IPS DF 19.7 (cell line): Measurements from ENCODE around the gene RALGAPA2.
"Not testable (repeated sequence)": the region's sequence is repeated elsewhere in the genome, so short reads cannot be mapped to it uniquely, and the experiment has no call there.

Experiments used
- DNase-seq: peaks from one replicate; pipeline ENCODE4 v3.0.0-alpha.2; 2013; ENCODE audit warnings: low read depth, low spot score

The RALGAPA2 gene

DNA sequence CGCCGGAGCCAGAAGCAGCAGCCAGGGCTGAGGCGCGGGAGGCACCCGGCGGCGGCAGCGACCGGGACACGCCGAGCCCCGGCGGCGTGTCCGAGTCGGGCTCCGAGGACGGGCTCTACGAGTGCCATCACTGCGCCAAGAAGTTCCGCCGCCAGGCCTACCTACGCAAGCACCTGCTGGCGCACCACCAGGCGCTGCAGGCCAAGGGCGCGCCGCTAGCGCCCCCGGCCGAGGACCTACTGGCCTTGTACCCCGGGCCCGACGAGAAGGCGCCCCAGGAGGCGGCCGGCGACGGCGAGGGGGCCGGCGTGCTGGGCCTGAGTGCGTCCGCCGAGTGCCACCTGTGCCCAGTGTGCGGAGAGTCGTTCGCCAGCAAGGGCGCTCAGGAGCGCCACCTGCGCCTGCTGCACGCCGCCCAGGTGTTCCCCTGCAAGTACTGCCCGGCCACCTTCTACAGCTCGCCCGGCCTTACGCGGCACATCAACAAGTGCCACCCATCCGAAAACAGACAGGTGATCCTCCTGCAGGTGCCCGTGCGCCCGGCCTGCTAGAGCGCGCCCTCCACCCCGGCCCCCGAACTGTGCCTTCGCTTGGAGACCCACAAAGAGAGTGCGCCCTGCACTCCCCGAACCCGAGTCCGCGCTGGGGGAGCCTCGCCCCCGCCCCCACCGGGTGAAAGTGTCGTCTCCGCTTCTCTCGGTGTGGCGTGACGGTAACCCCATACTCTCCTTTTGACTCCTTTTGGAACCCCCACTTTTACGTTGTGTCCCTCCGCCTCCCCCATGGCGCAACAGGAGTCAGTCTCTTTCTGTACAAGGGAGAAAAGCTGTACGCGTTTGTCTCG, 343.0 kb downstream of the RALGAPA2 start:
- DNase-seq = no peak

DNA sequence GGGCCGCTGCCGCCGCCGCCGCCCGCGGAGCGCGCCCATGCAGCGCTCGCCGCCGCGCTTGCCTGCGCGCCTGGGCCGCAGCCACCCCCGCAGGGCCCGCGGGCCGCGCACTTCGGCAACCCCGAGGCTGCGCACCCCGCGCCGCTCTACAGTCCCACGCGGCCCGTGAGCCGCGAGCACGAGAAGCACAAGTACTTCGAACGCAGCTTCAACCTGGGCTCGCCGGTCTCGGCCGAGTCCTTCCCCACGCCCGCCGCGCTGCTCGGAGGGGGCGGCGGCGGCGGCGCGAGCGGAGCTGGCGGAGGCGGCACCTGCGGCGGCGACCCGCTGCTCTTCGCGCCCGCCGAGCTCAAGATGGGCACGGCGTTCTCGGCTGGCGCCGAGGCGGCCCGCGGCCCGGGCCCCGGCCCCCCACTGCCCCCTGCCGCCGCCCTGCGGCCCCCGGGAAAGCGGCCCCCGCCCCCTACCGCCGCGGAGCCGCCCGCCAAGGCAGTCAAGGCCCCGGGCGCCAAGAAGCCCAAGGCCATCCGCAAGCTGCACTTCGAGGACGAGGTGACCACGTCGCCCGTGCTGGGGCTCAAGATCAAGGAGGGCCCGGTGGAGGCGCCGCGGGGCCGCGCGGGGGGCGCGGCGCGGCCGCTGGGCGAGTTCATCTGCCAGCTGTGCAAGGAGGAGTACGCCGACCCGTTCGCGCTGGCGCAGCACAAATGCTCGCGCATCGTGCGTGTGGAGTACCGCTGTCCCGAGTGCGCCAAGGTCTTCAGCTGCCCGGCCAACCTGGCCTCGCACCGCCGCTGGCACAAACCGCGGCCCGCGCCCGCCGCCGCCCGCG, 343.8 kb downstream of the RALGAPA2 start:
- no peak for DNase-seq

DNA sequence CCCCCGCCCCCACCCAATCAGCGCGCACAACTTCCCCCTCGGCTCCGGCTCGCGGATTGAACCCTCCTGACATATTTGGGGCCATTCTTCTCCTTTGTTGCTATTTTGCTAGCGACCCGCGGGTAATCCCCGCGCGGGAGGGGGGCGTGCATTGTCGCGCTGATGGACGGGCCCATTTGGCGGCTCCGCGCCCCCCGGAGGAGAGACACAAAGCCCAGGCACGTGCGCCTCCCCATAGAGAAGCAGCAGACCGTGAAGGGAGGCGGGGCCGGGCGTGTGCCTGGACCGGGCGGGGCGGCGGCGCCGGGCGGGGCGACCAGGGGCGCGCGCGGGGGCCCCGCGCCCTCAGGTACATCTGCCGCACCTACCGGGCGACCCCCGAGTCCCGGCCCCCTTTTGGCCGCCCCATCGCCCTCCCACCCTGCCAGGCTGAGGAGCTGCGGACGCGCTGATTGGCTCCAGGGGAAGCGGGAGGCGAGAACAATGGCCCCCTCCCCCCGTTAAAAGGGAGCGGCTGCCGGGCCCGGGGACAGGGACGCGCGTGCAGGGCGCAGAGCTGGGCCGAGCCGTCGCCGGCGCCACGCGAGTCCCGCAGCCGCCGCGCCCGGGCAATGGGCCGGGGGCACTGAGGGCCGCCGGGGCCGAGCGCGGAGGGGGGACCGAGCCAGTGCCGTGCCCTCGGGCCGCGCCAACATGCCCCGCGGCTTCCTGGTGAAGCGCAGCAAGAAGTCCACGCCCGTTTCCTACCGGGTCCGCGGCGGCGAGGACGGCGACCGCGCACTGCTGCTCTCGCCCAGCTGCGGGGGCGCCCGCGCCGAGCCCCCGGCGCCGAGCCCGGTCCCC, 344.6 kb downstream of the RALGAPA2 start, which contains the start of gene INSM1:
Gene INSM1 (plus strand): TSS at position 530 of the 843 bp plus-strand sequence. CDS start 164 bp downstream, at position 694.
- no peak for DNase-seq

DNA sequence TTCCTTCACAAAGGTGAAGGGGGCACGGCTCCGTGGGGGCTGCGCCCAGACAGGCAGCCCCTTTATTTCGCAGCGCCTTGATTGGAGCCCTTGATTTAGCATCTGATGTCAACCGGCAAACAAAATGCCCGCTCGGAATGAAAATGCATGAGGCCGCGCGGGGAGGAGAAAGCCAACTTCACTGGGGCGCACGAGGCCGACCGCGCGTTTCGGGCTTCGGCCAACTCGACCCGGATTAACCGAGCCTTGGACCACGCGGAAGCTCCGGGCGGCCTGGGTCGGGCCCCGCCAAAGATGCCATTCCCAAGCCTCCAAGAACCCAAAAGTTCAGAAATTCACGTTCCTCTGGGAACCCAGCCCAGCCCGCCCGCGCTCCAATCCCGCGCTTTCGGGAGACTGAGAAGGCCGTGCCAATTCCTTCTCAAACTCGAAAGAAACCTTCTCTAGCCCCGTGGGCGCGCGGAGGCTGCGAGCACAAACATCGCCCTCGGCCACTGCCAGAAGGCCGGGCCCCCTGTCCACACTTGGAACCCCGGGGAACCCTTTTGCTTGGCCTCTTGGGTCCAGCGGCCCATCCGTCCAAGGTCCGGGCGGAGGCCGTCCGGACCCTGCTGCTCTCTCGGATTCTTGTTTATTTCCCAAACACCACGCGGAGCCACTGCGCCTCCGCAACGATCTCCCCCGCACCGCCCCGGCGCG, 345.4 kb downstream of the RALGAPA2 start:
- no peak for DNase-seq

DNA sequence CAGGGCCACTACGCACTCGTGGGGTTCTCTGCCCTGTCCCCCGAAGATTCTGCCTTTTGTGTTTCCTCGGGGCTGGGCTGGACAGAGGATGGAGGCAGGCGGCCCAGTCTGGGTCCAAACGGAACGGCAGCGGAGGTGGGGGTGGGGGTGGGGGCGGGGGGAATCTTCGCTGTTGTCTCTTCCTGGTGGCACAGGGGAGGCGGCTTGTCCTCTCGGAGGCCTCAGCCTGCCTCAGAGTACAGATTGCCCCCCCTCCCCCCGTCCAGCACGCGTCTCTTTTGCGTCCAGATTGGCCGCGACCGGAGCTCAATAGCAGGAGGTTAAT, 345.9 kb downstream of the RALGAPA2 start:
- DNase-seq = no peak

DNA sequence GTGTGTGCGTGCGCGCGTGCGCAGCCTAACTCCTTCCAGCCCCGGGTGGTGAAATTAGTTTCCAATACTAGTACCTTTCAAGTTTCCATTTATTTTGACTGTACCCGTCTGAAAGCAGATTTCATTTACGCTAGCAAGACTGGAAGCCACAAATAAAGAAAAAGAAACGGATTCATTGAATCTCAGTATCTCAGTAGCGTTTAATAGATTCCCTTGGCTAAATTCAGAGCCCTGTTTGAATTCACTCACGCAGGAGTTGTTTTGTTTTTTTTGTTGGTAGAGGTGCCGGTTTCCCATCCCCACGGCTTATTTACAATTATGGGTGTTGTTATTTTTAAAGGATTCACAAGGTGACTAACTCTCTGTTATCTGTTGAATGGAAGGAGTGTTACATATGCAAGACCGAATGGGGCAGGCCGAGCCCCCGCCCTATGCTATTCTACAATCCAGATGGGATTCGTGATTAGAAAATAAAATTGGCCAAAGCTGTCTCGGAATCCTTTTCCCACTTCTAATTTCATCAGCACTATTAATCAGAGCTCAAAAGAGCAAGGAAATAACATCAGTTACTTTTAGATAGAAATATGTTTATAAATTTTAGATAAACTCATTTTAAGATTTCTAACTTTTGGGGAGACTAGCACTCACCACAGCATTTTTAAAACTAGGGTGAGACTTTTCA, 346.8 kb downstream of the RALGAPA2 start:
- no peak for DNase-seq

DNA sequence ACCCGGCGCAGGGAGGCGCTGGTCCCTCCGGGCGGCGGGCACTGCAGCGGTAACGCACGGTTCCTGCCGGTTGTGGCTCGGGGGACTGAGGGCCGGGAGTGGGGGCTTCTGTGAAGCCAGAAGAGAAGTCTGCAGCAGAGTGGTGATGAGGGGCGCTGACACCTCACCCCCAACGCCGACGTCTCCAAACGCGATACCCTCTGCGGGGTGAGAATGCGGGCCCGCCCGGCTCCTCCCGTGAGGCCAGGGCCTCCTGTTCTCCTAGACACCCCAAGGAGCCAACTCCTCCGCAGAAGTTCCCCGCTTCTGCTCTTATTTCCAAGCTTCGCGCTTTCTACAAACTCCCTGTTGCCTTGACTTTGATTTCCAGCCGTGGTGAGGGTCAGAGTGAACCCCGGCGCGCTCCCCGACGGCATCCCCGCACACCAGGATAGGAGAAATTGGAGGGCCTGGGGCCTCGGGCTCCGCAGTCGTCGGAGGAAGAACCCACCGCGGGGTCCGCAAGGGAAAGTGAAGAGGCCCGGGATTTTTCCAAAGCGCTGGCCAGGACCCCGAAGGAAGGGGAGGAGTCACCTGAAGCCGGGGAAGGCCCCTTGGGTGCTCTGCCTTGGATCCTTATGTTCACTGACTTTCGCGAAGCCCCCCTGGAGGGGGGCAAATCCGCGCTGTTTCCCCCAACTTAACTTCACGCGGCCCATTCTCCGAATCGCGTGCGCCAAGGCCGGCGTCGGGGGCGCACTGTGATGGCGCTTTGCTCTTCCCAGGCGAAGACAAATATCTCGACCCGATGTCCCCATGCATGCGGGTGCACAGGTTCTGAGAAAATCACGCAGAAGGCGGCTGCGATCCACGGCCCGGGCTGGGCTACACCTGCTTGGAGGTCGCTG, 347.6 kb downstream of the RALGAPA2 start:
- no peak for DNase-seq

DNA sequence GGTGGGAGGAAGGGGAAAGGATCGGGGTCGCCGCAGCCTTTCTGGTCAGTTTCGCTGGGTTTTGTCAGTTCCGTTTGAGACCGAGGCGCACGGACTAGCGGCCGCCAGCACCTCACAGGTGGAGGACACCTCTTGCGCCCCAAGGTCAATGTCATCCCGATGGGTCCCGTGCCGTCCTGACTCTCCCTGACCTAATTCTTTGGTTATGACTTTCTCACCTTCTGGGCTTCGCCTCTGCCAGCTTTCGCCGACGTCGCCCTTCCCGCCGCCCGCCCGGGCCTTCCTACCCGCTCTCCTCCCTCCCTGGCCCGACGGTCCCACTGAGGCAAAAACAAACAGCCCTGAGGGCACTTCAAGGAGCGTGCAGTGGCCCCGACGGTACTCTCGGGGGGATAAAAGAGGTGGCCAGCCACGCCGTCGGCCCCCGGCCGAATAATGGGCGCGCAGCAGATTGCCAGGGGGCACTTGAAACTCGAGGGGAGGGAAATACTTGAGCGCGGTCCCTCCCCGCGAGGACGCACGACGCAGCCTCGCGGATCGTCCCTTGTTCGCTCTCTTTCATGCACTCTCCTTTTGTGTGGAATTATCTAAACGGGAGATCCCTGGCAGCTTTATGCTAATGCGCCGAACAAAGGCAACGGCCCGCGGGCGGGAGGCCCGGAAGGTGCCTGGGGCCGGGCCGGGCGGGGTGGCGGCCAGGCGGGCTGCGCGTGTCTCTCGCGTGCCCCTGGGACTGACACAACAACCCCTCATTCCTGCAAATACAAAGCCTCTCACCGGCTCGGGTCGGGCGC, 348.4 kb downstream of the RALGAPA2 start:
- no peak for DNase-seq

DNA sequence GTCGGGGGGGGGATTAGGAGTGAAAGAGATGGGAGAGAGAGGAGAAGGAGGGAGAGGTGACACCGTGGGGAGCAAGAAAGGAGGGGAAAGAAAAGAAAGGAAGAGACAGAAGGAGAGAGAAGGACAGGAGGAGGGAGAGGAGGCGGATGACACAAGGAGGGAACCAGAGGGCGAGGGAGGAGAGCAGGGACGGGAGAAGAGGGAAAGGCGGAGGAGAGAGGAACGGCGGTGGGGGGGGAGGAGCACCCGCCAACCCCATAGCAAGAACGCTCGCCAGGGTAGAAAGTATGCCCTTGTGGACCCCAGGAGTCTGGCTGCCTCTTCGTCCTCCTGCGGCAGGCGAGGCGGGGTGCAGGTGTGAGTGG, 349.0 kb downstream of the RALGAPA2 start:
- DNase-seq = no peak

DNA sequence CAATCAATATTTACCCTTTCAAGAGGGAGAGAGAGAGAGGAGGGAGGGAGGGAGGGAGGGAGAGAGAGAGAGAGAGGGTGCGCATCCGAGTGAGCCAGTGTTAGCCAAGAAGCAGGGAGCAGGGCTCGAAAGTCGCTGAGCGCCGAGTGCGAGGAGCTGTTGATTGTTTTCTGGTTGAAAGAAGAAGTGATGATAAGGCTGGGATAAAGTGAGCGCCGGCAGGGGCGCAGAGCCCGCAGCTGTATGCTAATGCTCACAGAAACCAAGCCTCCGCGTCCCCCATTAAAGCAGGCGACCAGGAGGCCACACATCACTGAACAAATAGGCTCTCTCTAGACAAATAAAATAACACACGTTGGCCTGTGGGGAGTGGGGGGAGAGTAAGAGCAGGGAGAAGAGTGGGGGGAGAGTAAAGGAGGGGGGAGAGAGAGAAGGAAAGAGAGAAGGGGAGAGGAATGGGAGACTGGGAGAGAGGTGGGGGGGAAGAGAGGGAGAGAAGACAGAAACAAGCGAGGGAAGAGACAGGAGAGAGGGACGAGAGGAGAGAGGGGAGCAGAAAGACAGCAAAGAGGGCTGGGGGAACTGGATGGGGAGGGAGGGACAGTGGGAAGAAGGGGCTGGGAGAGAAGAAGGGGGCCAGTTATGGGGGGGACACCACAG, 349.5 kb downstream of the RALGAPA2 start:
- no peak for DNase-seq

DNA sequence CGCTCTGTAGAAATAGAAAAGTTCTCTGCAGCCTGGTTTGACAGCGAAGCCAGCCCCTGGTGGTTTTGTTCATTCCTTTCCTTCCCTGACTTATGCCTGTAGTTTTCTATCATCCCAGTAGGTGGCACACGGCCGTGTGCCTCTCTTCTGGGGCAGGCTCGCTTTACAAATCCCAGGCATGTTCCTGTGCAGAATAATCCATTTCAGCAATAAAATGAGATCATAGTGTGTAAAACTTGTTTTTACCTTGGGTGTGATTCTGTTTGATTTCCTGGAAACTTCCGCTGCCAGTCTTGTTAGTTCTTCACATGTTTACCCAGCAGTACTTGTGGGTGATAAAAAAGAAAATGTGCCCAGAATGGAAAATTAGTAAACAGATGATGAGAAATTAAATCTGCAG, 352.0 kb downstream of the RALGAPA2 start:
- no peak for DNase-seq

DNA sequence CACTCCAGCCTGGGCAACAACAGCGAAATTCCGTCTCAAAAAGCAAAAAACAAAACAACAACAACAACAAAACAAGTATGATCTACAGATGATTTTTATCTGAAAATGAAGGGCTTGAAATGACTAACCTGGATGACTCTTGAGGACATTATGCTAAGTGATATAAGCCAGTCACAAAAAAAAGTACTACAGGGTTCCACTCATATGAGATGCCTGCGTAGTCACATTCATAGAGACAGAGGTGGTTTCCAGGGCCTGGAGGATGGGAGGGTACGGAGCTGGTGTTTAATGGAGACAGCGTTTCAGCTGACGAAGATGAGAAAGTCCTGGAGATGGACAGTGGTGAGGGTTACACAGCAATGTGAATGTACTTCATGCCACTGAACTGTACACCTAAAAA, 352.8 kb downstream of the RALGAPA2 start:
- DNase-seq = no peak

DNA sequence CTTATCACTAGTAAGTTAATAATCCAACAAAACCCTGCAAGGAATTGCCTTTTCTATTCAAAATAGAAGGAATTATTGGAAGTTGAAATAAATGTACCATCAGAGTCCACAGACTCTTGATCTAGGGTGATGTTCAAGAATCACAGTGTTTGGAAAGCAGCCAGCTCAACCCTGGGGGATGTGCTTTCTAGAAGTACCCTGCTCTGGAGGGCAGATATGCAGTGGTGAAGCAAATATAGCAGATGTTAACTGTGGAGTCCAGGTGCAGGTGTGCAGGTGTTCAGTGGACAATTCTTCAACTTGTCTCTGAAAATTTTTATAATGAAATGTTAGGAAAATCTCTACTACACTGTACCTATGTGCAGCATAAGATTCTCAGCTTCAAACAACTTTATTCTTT, 353.6 kb downstream of the RALGAPA2 start:
- no peak for DNase-seq

DNA sequence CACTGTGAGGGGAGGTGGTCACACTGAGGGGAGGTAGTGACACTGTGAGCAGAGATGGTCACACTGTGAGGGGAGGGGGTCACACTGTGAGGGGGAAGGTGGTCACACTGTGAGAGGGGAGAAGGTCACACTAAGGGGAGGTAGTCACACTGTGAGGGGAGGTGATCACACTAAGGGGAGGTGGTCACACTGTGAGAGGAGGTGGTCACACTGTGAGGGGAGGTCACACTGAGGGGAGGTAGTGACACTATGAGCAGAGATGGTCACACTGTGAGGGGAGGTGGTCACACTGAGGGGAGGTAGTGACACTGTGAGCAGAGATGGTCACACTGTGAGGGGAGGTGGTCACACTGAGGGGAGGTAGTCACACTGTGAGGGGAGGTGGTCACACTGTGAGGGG, 356.9 kb downstream of the RALGAPA2 start:
- DNase-seq = not testable (repeated sequence)

DNA sequence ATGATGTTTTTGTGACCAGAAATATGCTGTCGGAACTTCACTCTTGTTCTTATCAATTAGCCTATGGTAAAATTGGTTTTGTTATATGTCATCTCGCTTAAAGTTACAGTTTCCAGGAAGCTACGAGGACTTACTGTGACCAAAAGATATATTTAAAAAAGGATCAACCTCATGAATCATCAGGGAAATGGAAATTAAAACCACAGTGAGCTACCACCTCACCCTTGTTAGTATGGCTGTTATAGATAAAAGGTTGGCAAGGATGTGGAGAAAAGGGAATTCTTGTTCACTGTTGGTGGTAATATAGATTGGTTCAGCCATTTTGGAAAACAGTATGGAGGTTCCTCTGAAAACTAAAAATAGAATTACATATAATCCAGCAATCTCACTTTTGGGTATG, 358.9 kb downstream of the RALGAPA2 start:
- no peak for DNase-seq

DNA sequence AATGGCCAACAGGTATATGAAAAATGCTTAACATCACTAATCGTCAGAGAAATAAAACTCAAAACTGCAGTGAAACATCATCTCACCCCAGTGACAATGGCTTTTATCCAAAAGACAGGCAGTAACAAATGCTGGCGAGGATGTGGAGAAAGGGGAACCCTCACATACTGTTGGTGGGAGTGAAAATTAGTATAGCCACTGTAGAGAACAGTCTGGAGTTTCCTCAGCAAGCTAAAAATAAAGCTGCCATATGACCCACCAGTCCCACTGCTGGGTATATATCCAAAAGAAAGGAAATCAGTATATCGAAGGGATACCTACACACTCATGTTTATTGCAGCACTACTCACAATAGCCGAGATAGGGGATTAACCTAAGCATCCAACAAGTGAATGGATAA, 368.0 kb downstream of the RALGAPA2 start:
- DNase-seq = no peak

DNA sequence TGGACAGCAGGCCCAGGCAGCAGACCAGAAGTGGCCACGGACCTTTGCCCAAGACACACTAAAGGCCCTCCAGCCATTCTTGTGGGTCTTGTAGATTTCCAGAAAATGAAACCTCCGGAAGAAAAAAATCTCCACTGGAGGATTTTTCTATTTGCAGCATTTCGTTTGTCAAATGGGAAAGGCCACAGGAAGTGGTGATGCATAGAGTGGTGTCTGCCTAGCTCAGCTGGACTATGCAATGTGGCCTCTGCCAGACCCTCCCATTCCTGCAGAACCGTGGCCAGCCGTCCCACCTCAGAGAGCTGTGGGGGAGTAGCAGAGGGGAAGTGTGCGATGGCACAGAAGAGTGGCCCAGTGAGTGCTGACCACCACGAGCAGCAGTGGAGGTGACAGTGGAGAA, 368.5 kb downstream of the RALGAPA2 start:
- no peak for DNase-seq
